Measurements from ENCODE around the gene NME8.

DNA sequence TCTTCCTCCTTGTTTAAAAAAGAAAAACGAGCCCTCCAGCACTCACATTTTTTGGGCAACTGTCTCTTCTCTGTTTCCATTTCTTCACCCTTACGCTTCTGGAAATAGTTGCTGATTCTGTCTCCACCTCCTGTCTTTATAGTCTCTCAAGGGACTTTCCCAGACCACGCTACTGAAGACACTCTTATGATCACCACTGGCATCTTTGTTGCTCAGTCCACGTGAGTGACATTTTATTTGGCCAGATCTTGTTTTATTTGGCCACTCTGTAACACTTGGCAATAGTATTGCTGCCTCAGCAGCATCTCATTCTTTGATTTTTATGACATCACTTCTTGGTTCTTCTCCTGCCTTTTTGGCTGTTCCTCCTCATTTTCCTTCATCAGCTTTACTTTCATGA lies 21.6 kb upstream of the NME8 start:
- TF ChIP-seq, protein P1, sequence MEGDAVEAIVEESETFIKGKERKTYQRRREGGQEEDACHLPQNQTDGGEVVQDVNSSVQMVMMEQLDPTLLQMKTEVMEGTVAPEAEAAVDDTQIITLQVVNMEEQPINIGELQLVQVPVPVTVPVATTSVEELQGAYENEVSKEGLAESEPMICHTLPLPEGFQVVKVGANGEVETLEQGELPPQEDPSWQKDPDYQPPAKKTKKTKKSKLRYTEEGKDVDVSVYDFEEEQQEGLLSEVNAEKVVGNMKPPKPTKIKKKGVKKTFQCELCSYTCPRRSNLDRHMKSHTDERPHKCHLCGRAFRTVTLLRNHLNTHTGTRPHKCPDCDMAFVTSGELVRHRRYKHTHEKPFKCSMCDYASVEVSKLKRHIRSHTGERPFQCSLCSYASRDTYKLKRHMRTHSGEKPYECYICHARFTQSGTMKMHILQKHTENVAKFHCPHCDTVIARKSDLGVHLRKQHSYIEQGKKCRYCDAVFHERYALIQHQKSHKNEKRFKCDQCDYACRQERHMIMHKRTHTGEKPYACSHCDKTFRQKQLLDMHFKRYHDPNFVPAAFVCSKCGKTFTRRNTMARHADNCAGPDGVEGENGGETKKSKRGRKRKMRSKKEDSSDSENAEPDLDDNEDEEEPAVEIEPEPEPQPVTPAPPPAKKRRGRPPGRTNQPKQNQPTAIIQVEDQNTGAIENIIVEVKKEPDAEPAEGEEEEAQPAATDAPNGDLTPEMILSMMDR (IDR thresholded peaks at IDR 0.05): no peak
- TF ChIP-seq POLR2A (IDR thresholded peaks at IDR 0.05): no peak

Measured in uterus (tissue), 2 donors.